HG02852 (cell line): ENCODE measurements around the gene GPR108.

Source experiments
- ATAC-seq: cut with Tn5 transposase; IDR thresholded peaks from one replicate; pipeline ENCODE4 v1.9.1; 2021; ENCODE audit warnings: mild to moderate bottlenecking, moderate library complexity; ENCODE audit not compliant: unreplicated experiment

Gene GPR108

GRCh38 chr19:6708346-6708745, 29.0 kb downstream of the GPR108 start:
- ATAC-seq: no peak

DNA sequence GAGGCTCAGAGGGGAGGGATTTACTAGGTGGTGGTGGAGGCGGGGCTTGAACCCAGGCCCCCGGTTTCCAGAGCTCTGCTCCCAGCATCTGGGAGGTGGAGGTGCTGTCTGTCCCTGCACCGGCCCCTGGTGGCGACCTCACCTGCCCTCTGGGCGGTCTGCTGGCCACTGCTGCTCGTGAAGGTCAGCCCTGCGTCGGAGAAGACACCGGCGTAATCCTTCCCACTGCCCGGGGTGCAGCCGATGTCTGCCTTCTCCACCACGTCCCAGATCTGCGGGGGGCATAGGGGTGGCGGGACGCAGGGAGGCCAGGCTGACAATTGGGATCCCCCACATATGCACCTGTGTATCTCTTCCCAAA, 29.7 kb downstream of the GPR108 start:
- no peak for ATAC-seq

GRCh38 chr19:6707011-6707657, 30.2 kb downstream of the GPR108 start:
- no peak for ATAC-seq

- ATAC-seq: no peak
Measured at GRCh38 chr19:6706633-6706958, 30.8 kb downstream of the GPR108 start.

- ATAC-seq: no peak
Measured at GRCh38 chr19:6705931-6706632, 31.3 kb downstream of the GPR108 start.

DNA sequence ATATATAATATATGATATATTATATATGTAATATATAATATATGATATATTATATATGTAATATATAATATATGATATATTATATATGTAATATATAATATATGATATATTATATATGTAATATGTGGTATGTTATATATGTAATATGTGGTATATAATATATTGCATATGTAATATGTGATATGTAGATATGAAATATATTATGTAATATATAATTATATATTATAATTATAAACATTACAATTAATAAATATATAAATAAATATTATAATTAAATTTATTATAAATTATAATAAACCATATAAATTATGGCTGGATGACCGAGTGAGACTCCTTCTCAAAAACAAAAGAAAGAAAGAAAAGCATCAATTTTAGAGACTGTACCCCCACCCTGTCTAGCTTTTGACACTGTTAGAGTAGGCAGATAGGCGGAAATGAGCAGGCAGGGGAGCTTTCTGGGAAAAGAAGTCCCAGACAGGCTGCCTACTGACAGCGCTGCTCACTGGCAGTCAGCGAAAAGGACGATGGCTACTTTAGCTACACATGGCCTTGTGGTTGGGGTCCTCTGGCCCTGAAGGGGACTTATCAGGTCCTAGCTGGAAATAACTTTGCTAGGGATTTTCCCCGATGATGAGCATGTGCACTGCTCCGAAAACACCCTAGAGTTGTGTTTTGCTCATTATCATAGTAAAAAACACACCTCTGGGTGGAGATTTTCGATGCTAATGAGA, 36.6 kb downstream of the GPR108 start:
- no peak for ATAC-seq

- ATAC-seq: no peak
Measured at GRCh38 chr19:6699935-6700334, 37.4 kb downstream of the GPR108 start.

DNA sequence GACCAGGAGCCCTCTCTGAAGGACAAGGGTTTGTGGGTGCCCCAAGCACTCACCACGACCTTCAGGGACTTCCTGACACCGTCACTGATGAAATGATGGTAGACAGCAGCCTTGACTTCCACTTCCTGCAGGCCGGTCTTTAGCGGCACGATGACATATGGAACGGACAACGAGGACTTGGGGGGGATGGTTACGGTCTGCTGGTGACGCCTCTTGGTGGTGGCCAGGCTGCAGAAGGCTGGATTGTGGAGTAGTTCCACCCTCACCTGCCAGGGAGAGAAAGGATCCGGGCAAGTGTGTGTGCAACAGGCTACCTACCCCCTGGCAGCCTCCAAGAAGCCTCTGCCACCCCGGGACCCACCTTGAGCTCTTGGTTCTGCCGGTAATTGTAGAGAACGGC, 40.1 kb downstream of the GPR108 start:
- ATAC-seq: no peak

- no peak for ATAC-seq
Measured at GRCh38 chr19:6696239-6696820, 41.0 kb downstream of the GPR108 start.

GRCh38 chr19:6694147-6694815, 43.1 kb downstream of the GPR108 start:
- ATAC-seq: no peak

- no peak for ATAC-seq
Measured at GRCh38 chr19:6693681-6694080, 43.7 kb downstream of the GPR108 start.

- no peak for ATAC-seq
Measured at GRCh38 chr19:6693056-6693471, 44.3 kb downstream of the GPR108 start.

DNA sequence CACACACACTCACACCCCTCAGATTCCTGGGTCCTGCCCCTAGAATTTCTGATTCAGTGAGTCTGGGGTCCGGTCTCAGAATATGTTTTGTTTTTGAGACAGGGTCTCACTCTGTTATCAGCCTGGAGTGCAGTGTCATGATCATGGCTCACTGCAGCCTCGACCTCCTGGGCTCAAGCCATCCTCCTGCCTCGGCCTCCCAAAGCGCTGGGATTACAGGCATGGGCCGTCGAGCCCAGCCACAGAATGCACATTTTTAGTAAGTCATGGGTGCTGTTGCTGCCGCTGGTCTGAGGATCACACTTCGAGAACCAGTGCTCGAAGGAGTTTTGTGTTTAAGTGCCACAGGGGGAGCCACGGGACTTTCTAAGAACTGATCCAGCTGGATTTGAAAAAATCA, 45.4 kb downstream of the GPR108 start:
- no peak for ATAC-seq

GRCh38 chr19:6691342-6691741, 46.0 kb downstream of the GPR108 start:
- ATAC-seq: no peak

DNA sequence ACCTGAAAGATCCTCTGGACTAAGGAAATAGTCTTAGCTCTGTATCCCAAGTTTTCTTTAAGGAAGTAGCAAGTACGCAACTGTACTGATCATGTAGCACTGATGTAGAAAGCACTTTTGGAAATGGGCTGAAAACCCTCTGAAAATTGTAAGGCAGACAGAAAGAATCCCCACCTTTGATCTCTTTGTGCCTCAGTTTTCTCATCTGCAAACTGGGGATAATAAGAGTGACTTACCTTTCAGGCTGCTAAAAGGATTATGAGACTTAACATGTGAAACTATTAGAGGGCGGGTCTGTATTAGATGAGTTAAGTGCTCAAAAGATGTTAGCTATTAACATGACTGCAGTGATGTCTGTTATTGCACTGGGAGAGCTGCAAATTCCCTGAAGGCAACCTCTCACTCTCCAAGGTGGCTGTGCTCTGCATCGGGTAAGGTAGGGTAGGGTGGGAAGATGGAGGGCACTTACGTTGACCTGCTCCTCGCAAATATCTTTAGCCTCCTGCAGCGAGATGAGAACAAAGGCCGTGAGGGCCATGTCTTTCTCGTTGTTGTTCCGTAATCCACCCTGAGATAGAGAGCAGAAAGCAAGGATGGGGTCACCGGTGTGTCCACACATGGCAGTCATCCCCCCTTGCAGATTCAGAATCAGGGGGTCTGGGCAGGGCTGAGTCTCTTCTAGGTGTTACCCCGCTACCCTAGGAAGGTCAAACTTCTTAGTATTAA, 47.1 kb downstream of the GPR108 start:
- no peak for ATAC-seq

GRCh38 chr19:6687114-6687513, 50.3 kb downstream of the GPR108 start:
- no peak for ATAC-seq

DNA sequence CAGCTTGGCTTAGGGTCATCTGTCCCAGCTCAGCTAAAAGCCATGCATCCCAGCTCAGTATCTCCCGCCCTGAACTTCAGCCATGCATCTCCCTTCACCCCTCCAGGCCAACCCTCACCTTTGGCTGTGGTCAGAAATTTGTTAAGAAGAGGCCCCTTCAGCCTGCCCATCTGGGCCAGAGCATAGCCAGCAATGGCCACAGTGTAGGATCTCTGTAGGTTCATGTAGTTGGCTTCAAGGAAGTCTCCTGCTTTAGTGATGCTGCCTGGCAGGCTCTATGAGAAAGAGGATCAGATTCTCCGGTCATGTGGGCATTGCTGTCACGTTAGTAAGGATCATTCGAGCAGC, 50.8 kb downstream of the GPR108 start:
- ATAC-seq: no peak

DNA sequence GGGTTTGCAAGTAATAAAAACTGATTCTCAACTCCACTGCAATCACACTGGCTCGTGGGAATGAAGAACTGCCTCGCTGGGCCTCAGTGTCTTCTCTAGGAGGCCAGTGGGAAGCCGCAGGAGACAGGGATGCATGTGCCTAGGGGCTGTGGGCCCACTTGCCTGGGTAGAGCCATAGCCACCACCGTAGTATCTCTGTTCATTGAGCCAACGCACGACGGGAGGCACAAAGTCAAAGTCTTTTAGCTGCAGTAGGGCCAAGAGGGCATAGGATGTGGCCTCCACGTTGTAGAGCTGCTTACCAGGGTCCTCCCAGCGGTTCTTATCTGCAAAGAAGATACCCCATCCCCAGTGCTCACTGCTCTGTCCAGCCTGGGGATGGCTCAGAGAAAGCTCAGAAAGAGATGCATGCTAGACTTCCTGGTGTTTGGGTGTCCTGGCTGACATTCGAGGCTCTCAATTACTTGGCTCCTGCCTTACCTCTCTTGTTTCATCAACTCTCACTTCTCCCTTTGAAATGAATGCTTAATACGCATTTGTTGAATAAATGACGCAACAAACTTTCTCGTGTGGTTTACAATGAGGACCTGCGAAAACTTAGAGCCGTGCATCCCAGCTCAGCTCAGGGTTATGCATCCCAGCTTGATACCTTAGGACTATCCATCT, 51.3 kb downstream of the GPR108 start:
- ATAC-seq: no peak

- no peak for ATAC-seq
Measured at GRCh38 chr19:6685482-6685881, 51.9 kb downstream of the GPR108 start.

GRCh38 chr19:6683971-6684370, 53.4 kb downstream of the GPR108 start:
- no peak for ATAC-seq
